OCI-LY3 (cell line): ENCODE measurements around the gene SIAE.

ENCODE experiments used
- EZH2phosphoT487 ChIP-seq: fragments of 200-600 bp; shearing (Covaris generic); IDR thresholded peaks from 2 replicates; pipeline ENCODE4 v1.6.1; 2018; ENCODE audit warnings: antibody characterized with exemption, mixed run types, low read depth
- TF ChIP-seq, protein P1 (sequence below): fragments of 200-600, 300-600 bp; sonication (generic); IDR thresholded peaks from 2 replicates; pipeline ENCODE4 v1.5.1; 2014; ENCODE audit warnings: antibody characterized with exemption, low read length, low read depth

GRCh38 chr11:124646148-124646547 is 27.4 kb downstream of the SIAE start:
- TF ChIP-seq, protein P1, sequence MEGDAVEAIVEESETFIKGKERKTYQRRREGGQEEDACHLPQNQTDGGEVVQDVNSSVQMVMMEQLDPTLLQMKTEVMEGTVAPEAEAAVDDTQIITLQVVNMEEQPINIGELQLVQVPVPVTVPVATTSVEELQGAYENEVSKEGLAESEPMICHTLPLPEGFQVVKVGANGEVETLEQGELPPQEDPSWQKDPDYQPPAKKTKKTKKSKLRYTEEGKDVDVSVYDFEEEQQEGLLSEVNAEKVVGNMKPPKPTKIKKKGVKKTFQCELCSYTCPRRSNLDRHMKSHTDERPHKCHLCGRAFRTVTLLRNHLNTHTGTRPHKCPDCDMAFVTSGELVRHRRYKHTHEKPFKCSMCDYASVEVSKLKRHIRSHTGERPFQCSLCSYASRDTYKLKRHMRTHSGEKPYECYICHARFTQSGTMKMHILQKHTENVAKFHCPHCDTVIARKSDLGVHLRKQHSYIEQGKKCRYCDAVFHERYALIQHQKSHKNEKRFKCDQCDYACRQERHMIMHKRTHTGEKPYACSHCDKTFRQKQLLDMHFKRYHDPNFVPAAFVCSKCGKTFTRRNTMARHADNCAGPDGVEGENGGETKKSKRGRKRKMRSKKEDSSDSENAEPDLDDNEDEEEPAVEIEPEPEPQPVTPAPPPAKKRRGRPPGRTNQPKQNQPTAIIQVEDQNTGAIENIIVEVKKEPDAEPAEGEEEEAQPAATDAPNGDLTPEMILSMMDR: no peak
- no peak for TF ChIP-seq EZH2phosphoT487
